Epithelial cell of proximal tubule (primary cell): ENCODE measurements around the gene JAM2. TPM values are rescaled to one million over a fixed set of nuclear protein-coding genes. Genes with fewer than 3 reads are reported as not detected.

Experiments used
- DNase-seq: peaks from one replicate; pipeline ENCODE4 v3.0.0-alpha.2; 2011; ENCODE audit warnings: low read depth
- H3K4me3 ChIP-seq: 2 replicates; pipeline ENCODE4 v1.5.1; 2011; ENCODE audit warnings: low read depth, mild to moderate bottlenecking, low read length
- total RNA-seq: library from RNA; depleted of rRNA; stranded (reverse); fragments of >200 nt; gene quantifications from 2 replicates; pipeline ENCODE4 v1.2.3, GENCODE V29; 2015
- TF ChIP-seq, protein P1 (sequence below): conservative IDR thresholded peaks from 2 replicates; pipeline ENCODE4 v1.5.1; 2012; ENCODE audit warnings: low read depth, mild to moderate bottlenecking, low read length

The JAM2 gene
- total RNA-seq, 1 donor from 2014 or later = 0.12 TPM

DNA sequence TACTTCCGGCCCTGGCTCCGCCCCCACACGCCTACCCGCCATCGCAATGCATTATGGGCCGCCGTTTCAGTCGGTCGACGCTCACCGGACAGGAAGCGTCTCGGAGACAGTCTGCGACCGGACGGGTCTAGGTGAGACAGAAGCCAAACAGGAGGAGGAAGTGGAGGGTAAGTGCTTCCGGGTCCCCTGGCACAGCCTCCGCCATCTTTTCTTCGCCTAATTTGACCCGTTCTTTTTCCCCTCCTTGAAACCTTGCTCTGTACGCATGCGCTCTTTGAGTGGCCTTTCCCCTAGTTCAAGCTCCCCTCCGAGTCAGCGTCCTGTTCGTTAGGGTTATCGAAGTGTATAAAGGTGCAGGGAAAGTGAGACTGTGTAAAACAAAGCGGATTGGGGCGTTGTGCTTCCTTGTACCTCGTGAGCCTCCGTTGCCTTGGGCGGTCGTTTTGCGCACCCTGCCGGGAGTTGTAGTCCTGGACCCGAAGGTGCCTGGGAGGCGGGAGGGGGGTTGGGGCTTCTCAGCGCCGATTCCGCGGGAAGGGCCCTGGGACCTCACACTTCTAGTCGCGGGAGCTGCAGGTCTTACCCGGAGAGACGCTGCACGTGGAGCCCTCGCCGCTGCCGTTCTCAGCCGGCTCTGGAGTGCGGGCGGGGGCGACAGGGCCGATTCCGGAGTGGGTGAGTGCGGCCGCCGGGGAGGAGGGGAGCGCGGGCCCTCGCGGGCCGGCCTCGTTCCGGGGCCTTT lies 96.0 kb downstream of the JAM2 start, which contains the start of the genes ATP5PF and GABPA:
Gene ATP5PF, minus strand, starts transcription at position 1 of the 742 bp plus-strand sequence. CDS start 5,110 bp downstream, outside the sequence.
Gene GABPA, plus strand, starts transcription at position 69 of the 742 bp plus-strand sequence. CDS start 6,627 bp downstream, outside the sequence.
- TF ChIP-seq, protein P1, sequence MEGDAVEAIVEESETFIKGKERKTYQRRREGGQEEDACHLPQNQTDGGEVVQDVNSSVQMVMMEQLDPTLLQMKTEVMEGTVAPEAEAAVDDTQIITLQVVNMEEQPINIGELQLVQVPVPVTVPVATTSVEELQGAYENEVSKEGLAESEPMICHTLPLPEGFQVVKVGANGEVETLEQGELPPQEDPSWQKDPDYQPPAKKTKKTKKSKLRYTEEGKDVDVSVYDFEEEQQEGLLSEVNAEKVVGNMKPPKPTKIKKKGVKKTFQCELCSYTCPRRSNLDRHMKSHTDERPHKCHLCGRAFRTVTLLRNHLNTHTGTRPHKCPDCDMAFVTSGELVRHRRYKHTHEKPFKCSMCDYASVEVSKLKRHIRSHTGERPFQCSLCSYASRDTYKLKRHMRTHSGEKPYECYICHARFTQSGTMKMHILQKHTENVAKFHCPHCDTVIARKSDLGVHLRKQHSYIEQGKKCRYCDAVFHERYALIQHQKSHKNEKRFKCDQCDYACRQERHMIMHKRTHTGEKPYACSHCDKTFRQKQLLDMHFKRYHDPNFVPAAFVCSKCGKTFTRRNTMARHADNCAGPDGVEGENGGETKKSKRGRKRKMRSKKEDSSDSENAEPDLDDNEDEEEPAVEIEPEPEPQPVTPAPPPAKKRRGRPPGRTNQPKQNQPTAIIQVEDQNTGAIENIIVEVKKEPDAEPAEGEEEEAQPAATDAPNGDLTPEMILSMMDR = no peak
- DNase-seq = peak; percentile 92
- H3K4me3 ChIP-seq = peak within 1 kb of the TSS; percentile 81

DNA sequence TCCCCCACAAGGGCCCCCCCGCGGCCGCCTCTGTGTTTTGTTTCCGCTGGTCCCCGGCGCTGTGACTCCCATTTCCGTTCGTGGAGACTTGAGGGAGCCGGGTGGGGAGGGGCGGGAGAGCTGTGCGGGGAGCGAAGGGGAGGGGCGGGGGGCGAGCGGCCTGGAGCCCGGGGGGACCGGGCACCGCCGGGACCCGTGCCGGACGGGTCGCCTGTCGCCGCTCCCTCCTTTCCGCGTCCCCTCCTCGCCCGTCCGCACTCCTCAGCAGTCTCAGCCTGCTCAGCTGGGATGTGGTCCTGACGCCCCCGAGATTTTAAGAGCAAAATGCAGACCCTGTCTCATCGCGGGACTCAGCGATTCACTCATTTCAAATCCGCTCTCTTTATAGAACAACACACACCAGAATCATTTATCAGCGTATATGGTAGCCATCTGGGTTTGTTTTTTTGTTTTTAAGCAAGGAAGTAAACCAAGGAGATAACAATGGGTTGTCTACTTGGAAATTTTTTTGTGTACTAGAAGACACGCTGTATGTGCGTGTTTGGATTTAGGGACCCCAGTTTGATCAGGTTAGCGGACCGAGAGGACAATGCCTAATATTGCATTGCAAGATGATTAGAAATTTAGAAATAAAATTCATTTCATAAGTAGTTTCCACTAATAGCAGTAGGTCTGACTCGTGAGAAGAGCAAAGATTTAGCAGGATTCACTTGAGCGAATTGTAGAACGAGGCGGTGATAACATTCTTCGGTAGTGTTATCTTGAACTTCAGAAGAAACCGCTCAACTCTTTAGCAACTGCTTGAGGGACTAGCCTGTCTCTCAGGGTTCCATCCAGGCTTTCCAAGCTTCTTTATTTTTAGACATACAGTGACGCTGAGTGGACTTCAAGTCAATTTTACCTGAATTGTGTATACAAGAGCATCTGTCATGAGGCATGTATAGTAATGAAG lies 96.9 kb downstream of the JAM2 start:
- DNase-seq = no peak
- H3K4me3 ChIP-seq = peak overlapping the region; percentile 81
- TF ChIP-seq, protein P1 = no peak

DNA sequence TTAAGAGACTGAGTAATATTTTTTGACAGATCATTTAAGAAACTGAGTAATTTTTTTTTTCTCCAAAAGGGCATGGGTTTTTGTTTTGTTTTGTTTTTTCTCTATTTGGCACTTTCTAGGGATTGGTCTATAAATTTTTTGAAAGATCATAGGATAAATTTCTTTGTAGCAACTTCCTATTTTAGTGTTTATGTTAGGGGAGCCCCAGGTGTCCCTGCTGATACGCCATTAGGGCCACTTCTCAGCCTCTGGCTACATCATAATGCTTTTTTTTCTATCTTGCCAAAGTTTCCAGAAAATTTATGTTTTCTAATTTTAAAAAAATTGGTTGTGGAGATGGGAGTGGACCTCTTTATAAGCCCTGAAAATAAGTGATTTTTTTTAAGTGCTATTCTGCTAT lies 98.4 kb downstream of the JAM2 start:
- no peak for DNase-seq
- TF ChIP-seq, protein P1 = no peak
- H3K4me3 ChIP-seq = no peak overlapping the region

DNA sequence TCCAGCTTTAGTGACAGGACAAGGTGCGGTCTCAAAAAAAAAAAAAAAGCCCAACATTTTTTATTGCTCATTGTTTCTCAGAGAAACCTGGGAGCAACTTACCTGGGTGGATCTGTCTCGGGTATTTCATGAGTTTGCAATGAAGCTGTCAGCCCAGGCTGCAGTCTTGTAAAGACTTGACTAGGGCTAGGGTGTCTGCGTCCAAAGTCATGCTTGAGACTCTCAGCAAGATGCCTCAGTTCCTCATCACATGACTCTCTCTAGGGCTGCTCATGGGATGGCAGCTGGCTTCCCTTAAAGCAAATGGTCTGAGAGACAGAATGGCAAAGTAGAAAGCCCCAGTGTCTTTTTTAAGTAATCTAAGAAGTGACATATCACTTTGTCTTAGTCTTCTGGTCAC lies 103.8 kb downstream of the JAM2 start:
- TF ChIP-seq, protein P1 = no peak
- no peak for DNase-seq
- H3K4me3 ChIP-seq = no peak overlapping the region

DNA sequence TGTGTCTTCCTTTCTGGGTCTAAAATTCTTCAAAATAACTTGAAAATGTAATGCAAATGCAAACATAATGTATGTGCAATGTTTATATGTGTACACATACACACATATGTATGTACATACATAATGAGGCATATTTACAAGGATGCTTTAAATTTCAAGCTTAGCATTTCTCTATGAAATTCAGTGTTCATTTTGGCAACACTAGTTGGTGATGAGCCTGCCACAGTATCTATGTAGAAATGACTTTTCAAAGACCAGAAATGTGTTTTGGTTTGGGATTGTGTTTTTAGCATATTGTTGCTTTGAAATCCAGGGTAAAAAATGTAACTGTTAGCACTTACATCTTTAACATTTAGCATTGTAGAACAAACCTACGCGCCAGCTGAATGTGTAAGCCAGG lies 105.8 kb downstream of the JAM2 start:
- TF ChIP-seq, protein P1 = no peak
- DNase-seq = no peak
- H3K4me3 ChIP-seq = no peak overlapping the region

DNA sequence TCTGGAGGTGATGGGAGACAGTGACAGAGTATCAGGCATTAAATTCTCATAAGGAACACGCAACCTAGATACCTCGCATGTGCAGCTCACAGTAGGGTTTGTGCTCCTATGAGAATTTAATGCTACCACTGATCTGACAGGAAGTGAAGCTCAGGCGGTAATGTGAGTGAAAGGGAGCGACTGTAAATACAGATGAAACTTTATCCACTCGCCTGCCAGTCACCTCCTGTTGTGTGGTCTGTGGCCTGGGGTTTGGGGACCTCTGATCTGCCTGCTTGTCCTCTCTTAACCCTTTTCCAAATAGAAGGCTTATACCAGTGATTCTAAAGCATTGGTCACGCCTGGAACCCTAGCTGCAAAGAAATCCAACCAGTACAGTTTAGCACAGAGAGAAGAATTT lies 111.0 kb downstream of the JAM2 start:
- DNase-seq = no peak
- no peak overlapping the region for H3K4me3 ChIP-seq
- TF ChIP-seq, protein P1 = no peak
